RWPE2 (cell line): ENCODE measurements around the gene FCN3.

Experiments used
- ATAC-seq: fragments of 200-7000 bp; cut with Tn5 transposase; 3 replicates; pipeline ENCODE4 v1.9.1; 2021; ENCODE audit warnings: low read depth
- DNase-seq: peaks from one replicate; pipeline ENCODE4 v3.0.0-alpha.2; 2020; ENCODE audit warnings: low spot score
- H3K27ac ChIP-seq: fragments of 450-650 bp; 2 replicates; pipeline ENCODE4 v1.5.1; 2017; ENCODE audit warnings: mild to moderate bottlenecking; ENCODE audit not compliant: poor library complexity, severe bottlenecking
- H3K27me3 ChIP-seq: fragments of 250-450 bp; sonication (Bioruptor Pico); 2 replicates; pipeline ENCODE4 v1.5.1; 2021; ENCODE audit warnings: mild to moderate bottlenecking, moderate library complexity; ENCODE audit not compliant: insufficient read depth, poor library complexity, severe bottlenecking
- H3K36me3 ChIP-seq: fragments of 250-450 bp; sonication (Bioruptor Pico); 2 replicates; pipeline ENCODE4 v1.5.1; 2020; ENCODE audit warnings: low read depth, mild to moderate bottlenecking, moderate library complexity
- H3K4me1 ChIP-seq: fragments of 250-450 bp; sonication (Bioruptor Pico); 2 replicates; pipeline ENCODE4 v1.5.1; 2021; ENCODE audit warnings: mild to moderate bottlenecking, moderate library complexity; ENCODE audit not compliant: insufficient read depth, poor library complexity, severe bottlenecking
- H3K4me3 ChIP-seq: fragments of 250-450 bp; sonication (Bioruptor Pico); 2 replicates; pipeline ENCODE4 v1.5.1; 2021; ENCODE audit warnings: mild to moderate bottlenecking, moderate library complexity; ENCODE audit not compliant: severe bottlenecking
- H3K9me3 ChIP-seq: fragments of 250-450 bp; sonication (Bioruptor Pico); 2 replicates; pipeline ENCODE4 v1.5.1; 2021; ENCODE audit warnings: mild to moderate bottlenecking, moderate library complexity; ENCODE audit not compliant: severe bottlenecking
- CTCF ChIP-seq: fragments of 450-650 bp; IDR thresholded peaks from one replicate; pipeline ENCODE4 v1.5.1; 2017; ENCODE audit warnings: mild to moderate bottlenecking, moderate library complexity; ENCODE audit not compliant: poor library complexity, severe bottlenecking

The FCN3 gene

GRCh38 chr1:27335506-27336422 is 38.9 kb downstream of the FCN3 start:
- Histone ChIP-seq H3K36me3 (peaks cover 38% of the 10 kb centered on the region), H3K4me3 (no peak overlapping the region), H3K4me1 (peaks cover 3% of the 10 kb centered on the region), H3K27me3 (no peaks in the 10 kb centered on the region), H3K9me3 (no peaks in the 10 kb centered on the region), H3K27ac (no peak overlapping the region)
- DNase-seq, result no peak
- ATAC-seq, result no peak
- TF ChIP-seq CTCF, result no peak

GRCh38 chr1:27333717-27334279 is 40.8 kb downstream of the FCN3 start:
- Histone ChIP-seq H3K9me3 (no peaks in the 10 kb centered on the region), H3K4me1 (no peaks in the 10 kb centered on the region), H3K27ac (no peak overlapping the region), H3K27me3 (no peaks in the 10 kb centered on the region), H3K4me3 (no peak overlapping the region), H3K36me3 (peaks cover 47% of the 10 kb centered on the region)
- TF ChIP-seq CTCF, result no peak
- DNase-seq (no peak), ATAC-seq (no peak)

- Histone ChIP-seq H3K4me3 (no peak overlapping the region), H3K36me3 (peaks cover 56% of the 10 kb centered on the region), H3K27me3 (no peaks in the 10 kb centered on the region), H3K4me1 (no peaks in the 10 kb centered on the region), H3K27ac (no peak overlapping the region), H3K9me3 (no peaks in the 10 kb centered on the region)
- DNase-seq, result no peak
- peak; percentile 62; the same call in 2 of the 3 replicates for ATAC-seq
- peak; percentile 70 for TF ChIP-seq CTCF
These were observed 41.9 kb downstream of the FCN3 start for GRCh38 chr1:27332536-27333281.

- no peaks in the 10 kb centered on the region for H3K9me3 ChIP-seq
- no peak overlapping the region for H3K4me3 ChIP-seq
- H3K27me3 ChIP-seq, result no peaks in the 10 kb centered on the region
- H3K27ac ChIP-seq, result no peak overlapping the region
- ATAC-seq (no peak), DNase-seq (no peak)
- H3K36me3 ChIP-seq, result peaks cover 64% of the 10 kb centered on the region
- H3K4me1 ChIP-seq, result no peaks in the 10 kb centered on the region
- TF ChIP-seq CTCF, result no peak
These were observed 42.7 kb downstream of the FCN3 start for GRCh38 chr1:27331922-27332321.
